ENCODE data around the gene UBR4.

Gene UBR4

GRCh38 chr1:19124273-19124672 is 85.8 kb downstream of the UBR4 start:
- Histone ChIP-seq H3K9me3 (no peaks in the 10 kb centered on the region), H3K36me3 (peaks cover 57% of the 10 kb centered on the region), H3K4me3 (ENCODE audit: low read depth, low read length) (no peak overlapping the region), H3K4me1 (no peaks in the 10 kb centered on the region), H3K27me3 (no peaks in the 10 kb centered on the region)
- TF ChIP-seq CTCF (IDR thresholded peaks at IDR 0.05; ENCODE audit: low read depth, low read length), result no peak
- no peak for DNase-seq

DNA sequence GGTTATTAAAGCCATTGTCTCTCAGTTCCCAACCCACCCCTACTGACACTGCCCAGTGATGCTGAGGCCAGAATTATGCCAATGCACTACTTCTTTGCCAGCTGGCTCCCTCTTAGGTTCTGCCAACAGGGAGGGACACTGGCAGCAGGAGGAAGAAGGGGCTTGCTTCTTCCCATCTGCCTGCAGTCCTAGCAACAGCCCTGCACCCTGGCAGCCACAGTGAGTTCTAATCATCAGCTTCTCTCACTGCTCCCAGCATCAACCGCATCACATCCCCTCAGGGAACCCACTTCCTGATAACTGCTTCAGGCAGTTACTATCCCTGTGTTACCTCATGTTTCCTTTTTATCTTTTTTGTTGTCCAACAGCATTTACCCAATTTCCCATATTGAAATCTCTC is 86.2 kb downstream of the UBR4 start:
- no peaks in the 10 kb centered on the region for H3K27me3 ChIP-seq
- H3K4me1 ChIP-seq, result no peaks in the 10 kb centered on the region
- no peak overlapping the region for H3K4me3 ChIP-seq (ENCODE audit: low read depth, low read length)
- H3K9me3 ChIP-seq, result no peaks in the 10 kb centered on the region
- no peak for TF ChIP-seq CTCF (IDR thresholded peaks at IDR 0.05; ENCODE audit: low read depth, low read length)
- H3K36me3 ChIP-seq, result peaks cover 61% of the 10 kb centered on the region
- DNase-seq, result no peak

DNA sequence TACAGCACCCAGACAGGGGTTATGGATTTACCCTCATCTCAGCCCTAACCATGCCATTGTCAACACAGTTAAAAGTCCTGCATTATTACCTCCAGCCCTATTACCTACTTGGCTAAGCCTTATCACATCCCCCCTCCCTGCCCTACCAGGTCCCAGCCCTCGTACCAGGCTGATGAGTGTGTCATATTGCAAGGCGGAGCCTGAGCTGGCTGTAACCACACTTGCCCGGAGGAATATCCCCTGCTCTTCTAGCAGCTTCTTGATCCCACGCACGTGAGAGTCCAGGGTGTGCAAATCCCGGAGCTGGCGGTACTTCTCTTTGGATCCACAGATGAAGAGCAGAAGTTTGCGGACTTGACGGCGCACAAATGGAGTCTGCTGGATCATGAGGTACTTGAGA is 87.4 kb downstream of the UBR4 start:
- H3K4me1 ChIP-seq, result no peaks in the 10 kb centered on the region
- H3K4me3 ChIP-seq (ENCODE audit: low read depth, low read length), result no peak overlapping the region
- peaks cover 60% of the 10 kb centered on the region for H3K36me3 ChIP-seq
- no peak for DNase-seq
- TF ChIP-seq CTCF (IDR thresholded peaks at IDR 0.05; ENCODE audit: low read depth, low read length), result no peak
- H3K27me3 ChIP-seq, result no peaks in the 10 kb centered on the region
- H3K9me3 ChIP-seq, result no peaks in the 10 kb centered on the region

DNA sequence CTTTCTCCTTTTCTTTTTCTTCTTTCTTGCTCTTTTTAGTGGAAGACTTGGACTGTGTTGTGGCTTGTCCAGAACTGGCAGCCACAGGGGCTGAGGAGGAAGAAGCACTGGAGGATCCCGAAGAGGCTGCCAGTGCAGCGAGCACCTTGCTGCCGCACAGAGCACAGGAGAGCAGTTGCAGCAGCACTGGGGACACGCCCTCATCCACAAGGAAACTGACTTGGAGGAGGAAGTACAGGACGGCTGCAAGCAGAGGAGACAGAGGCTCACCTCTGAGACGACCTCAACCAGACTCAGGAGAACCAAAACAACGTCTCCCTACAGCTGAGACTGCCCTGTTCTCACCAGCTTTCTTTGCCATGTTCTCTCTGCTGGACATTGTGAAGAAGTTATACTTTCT is 88.9 kb downstream of the UBR4 start:
- Histone ChIP-seq H3K27me3 (no peaks in the 10 kb centered on the region), H3K36me3 (peaks cover 54% of the 10 kb centered on the region), H3K4me1 (no peaks in the 10 kb centered on the region), H3K9me3 (no peaks in the 10 kb centered on the region), H3K4me3 (ENCODE audit: low read depth, low read length) (no peak overlapping the region)
- DNase-seq, result no peak
- no peak for TF ChIP-seq CTCF (IDR thresholded peaks at IDR 0.05; ENCODE audit: low read depth, low read length)

GRCh38 chr1:19120070-19120469 is 90.0 kb downstream of the UBR4 start:
- H3K4me3 ChIP-seq (ENCODE audit: low read depth, low read length), result no peak overlapping the region
- H3K9me3 ChIP-seq, result no peaks in the 10 kb centered on the region
- peaks cover 48% of the 10 kb centered on the region for H3K36me3 ChIP-seq
- no peak for DNase-seq
- no peaks in the 10 kb centered on the region for H3K4me1 ChIP-seq
- H3K27me3 ChIP-seq, result no peaks in the 10 kb centered on the region
- TF ChIP-seq CTCF (IDR thresholded peaks at IDR 0.05; ENCODE audit: low read depth, low read length), result no peak

DNA sequence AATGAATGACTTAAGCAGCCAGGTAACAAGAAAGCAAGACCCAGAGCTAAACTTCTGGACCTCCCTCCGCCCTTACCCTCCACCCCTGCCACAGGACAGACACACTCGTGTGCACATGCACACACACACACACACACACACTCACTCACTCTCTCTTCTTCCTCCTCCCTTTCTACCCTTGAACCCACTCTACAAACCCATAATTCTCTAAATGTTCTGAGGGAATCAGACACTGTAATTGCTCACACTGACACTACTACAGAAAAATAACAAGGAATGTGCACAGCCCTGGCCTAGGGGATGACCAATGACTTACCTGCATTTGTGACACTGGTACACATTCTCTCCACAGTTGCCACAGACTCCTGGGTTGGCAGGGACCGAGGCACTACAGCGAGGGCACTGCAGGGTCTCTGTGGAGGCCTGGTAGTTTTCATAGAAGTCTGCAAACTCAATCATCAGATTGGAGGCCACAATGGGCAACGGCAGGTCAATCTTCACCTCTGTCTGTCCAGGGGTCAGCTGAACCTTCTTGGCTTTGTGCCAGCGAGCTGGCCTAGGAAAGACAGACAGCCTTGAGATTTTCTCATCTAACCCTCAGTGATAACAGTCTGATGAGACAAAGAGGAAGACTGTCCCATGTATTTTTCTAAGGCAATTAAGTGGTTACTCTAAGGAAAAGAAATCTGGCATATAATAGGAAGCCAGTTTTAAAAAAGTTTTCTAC is 94.8 kb downstream of the UBR4 start:
- H3K9me3 ChIP-seq, result no peaks in the 10 kb centered on the region
- no peak for TF ChIP-seq CTCF (IDR thresholded peaks at IDR 0.05; ENCODE audit: low read depth, low read length)
- DNase-seq, result no peak
- no peaks in the 10 kb centered on the region for H3K27me3 ChIP-seq
- H3K36me3 ChIP-seq, result peaks cover 57% of the 10 kb centered on the region
- H3K4me1 ChIP-seq, result no peaks in the 10 kb centered on the region
- H3K4me3 ChIP-seq (ENCODE audit: low read depth, low read length), result no peak overlapping the region
